PC-3 (cell line): ENCODE results near the gene BORCS5.

Experiments used
- CTCF ChIP-seq: fragments of 300-600 bp; sonication (generic); conservative IDR thresholded peaks from 2 replicates; pipeline ENCODE4 v1.5.1; 2017; ENCODE audit warnings: antibody characterized with exemption, low read depth, mild to moderate bottlenecking, low read length
- EZH2 ChIP-seq: fragments of 300-600 bp; sonication (generic); IDR thresholded peaks from one replicate; pipeline ENCODE4 v1.6.1; 2017; ENCODE audit warnings: antibody characterized with exemption, mild to moderate bottlenecking, low read length; ENCODE audit not compliant: unreplicated experiment
- EZH2phosphoT487 ChIP-seq: fragments of 300-600 bp; sonication (generic); IDR thresholded peaks from 2 replicates; pipeline ENCODE4 v1.6.1; 2018; ENCODE audit warnings: mild to moderate bottlenecking, antibody characterized with exemption, low read length, borderline replicate concordance

DNA sequence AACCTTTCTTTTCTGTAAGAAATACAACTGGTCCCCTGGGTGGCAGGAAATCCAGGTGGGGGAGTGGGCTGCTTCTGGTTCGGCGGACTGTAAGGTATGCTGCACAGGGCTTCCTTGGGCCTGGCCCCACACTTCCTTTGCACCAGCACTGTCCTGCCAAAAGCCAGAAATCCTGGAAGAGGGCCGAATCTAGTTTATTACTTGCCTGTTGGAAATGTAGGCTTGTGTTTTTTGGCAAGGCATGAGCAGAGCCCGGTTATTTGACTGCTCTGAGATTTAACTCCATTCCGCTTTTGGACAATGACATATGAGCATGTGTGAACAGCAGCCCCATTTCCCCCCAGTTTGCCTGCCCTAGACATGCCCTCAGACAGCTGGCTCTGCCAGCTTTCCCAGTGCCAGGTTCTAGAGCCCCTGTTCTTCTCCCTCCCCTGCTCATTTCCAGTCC is 86.6 kb downstream of the BORCS5 start:
- TF ChIP-seq CTCF, result no peak
- TF ChIP-seq EZH2phosphoT487, result no peak
- TF ChIP-seq EZH2, result no peak
